ENCODE data around the gene CBFA2T2. TPM values are rescaled to one million over a fixed set of nuclear protein-coding genes. Genes with fewer than 3 reads are reported as not detected.

Gene CBFA2T2
- total and polyA plus RNA-seq, 2 donors (not counting 3 experiments of a cell fraction or from before 2014, with no cell fraction given) = 10.7 to 12.1 TPM

GRCh38 chr20:33669873-33670640, 180.2 kb downstream of the CBFA2T2 start:
- CTCF ChIA-PET = interaction anchor here (0.8 to 1.3 kb wide), 2 partner anchors 9 to 19 kb away, joined by 3 to 4 read pairs; no protein-coding TSS in a partner anchor
- POLR2A ChIA-PET = no interaction called here

More at GRCh38 chr20:33669873-33670640, 180.2 kb downstream of the CBFA2T2 start:
- H3K9me1 ChIP-seq (replicated peaks; ENCODE audit: control insufficient read depth, extremely low read depth, insufficient read depth, low read length) = no peaks in the 10 kb centered on the region
- H3K79me2 ChIP-seq (ENCODE audit: control insufficient read depth, insufficient read depth, low read length) = no peaks in the 10 kb centered on the region
- no peak overlapping the region for H3K27ac ChIP-seq (ENCODE audit: insufficient read depth, low read depth, low read length)
- H3K27me3 ChIP-seq (ENCODE audit: control insufficient read depth in 2 of 2, insufficient read depth in 2 of 2, low read length in 2 of 2) = no peaks in the 10 kb centered on the region
- no peaks in the 10 kb centered on the region for H4K20me1 ChIP-seq (replicated peaks; ENCODE audit: control insufficient read depth, extremely low read depth, insufficient read depth, low read length)
- H3K4me1 ChIP-seq (ENCODE audit: control insufficient read depth, extremely low read depth, insufficient read depth, low read length) = peaks cover 23% of the 10 kb centered on the region
- peaks cover 0 to 2% of the 10 kb centered on the region in 2 experiments for H3K36me3 ChIP-seq (ENCODE audit: control insufficient read depth in 2 of 2, extremely low read depth in 1 of 2, insufficient read depth in 2 of 2, low read length in 2 of 2)
- no peak for TF ChIP-seq POLR2AphosphoS5 (IDR thresholded peaks at IDR 0.05; ENCODE audit: insufficient read depth, low read depth, low read length)
- no peak for TF ChIP-seq POLR2A (IDR thresholded peaks at IDR 0.05; ENCODE audit: low read depth, low read length)
- TF ChIP-seq CTCF (IDR thresholded peaks at IDR 0.05; ENCODE audit: extremely low read depth in 1 of 2, insufficient read depth in 1 of 2, low read depth in 1 of 2, low read length in 2 of 2) = no peak
- no peak for TF ChIP-seq MAX (IDR thresholded peaks at IDR 0.05; ENCODE audit: insufficient read depth, insufficient read length)
- TF ChIP-seq GATA2 (IDR thresholded peaks at IDR 0.05; ENCODE audit: insufficient read depth, insufficient read length, low read depth, low read length) = no peak
- no peak for TF ChIP-seq JUN (IDR thresholded peaks at IDR 0.05; ENCODE audit: borderline replicate concordance, insufficient read depth, insufficient read length, low read depth)
- TF ChIP-seq MYC (IDR thresholded peaks at IDR 0.05; ENCODE audit: low read depth, low read length) = no peak
- no peak for TF ChIP-seq FOS (IDR thresholded peaks at IDR 0.05; ENCODE audit: borderline replicate concordance, insufficient read depth, low read length)
- no peak for TF ChIP-seq EZH2 (IDR thresholded peaks at IDR 0.05; ENCODE audit: borderline replicate concordance, low read depth, low read length, severe bottlenecking)
- H2AFZ ChIP-seq (ENCODE audit: low read depth, low read length) = no peak overlapping the region
- DNase-seq (ENCODE audit: low read depth, low spot score) (no peak), FAIRE-seq (no peak)
- no TSS peak for BruUV-seq (replicated peaks)
- no peak overlapping the region for H3K4me3 ChIP-seq (replicated peaks in 1 of 3; ENCODE audit: insufficient read depth in 1 of 3, low read depth in 1 of 3, low read length in 3 of 3)
- dilution Hi-C loops (cut with MboI; ENCODE audit: extremely low pct_ligation_motif_present, low sequenced_read_pairs) (no loop called here), intact Hi-C loops (cut with micrococcal nuclease) (loop anchor here (2.0 to 10.0 kb wide), 3 partner anchors 213 to 397 kb away; partner anchors contain the start of gene RALY)
- H3K4me2 ChIP-seq (ENCODE audit: insufficient read depth, low read length) = no peak overlapping the region
- H3K9me3 ChIP-seq (replicated peaks; ENCODE audit: control insufficient read depth, insufficient read depth, low read length) = no peaks in the 10 kb centered on the region
- no peak overlapping the region for H3K9ac ChIP-seq (replicated peaks; ENCODE audit: extremely low read depth, insufficient read depth, low read length)
